ENCODE data around the gene NPPC. TPM values are rescaled to one million over a fixed set of nuclear protein-coding genes. Genes with fewer than 3 reads are reported as not detected.
"Not testable (repeated sequence)": the region's sequence is repeated elsewhere in the genome, so short reads cannot be mapped to it uniquely, and the experiment has no call there.

The NPPC gene
- total RNA-seq, 1 experiment from 2014 or later, result not detected

DNA sequence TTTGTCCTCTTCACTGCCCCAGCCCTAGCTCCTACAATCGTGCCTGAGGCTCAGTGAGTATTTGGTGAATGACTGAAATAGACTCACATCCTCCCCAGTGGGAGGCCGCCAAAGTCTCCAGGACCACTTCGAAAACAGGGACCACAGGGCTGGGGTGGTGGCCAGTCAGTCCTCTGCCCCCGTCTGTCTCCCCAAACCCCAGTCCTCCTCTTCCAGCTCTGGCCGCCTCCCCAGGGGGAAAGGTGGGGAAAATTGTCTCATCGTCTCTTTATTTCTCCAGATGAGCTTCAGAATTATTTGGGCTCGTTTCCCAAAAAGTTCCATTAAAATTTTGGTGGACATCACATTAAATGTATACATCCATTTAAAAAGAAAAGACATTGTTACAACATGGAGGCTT is 43.5 kb downstream of the NPPC start:
- no TSS peak for BruUV-seq (replicated peaks)
- Histone ChIP-seq H3K4me3 (no peak overlapping the region), H3K9me3 (ENCODE audit: insufficient read depth, low read depth) (no peaks in the 10 kb centered on the region), H3K4me1 (replicated peaks; ENCODE audit: insufficient read depth) (peaks cover 27% of the 10 kb centered on the region), H3K79me2 (ENCODE audit: low read depth) (no peaks in the 10 kb centered on the region), H3K27ac (no peak overlapping the region), H3K9me2 (ENCODE audit: insufficient read depth) (no peaks in the 10 kb centered on the region), H3K4me2 (no peak overlapping the region), H3K27me3 (ENCODE audit: insufficient read depth, low read depth) (peaks cover 4% of the 10 kb centered on the region; the same call in 1 of the 2 replicates), H4K20me1 (ENCODE audit: insufficient read depth) (no peaks in the 10 kb centered on the region), H2AFZ (no peak overlapping the region), H3F3A (ENCODE audit: insufficient read depth, low read depth) (0 out of 2 replicates have a peak, but pooled peaks cover 9% of the 10 kb centered on the region), H3K36me3 (ENCODE audit: low read depth) (no peaks in the 10 kb centered on the region)
- POLR2A ChIA-PET (ENCODE audit: unreplicated experiment), result no interaction called here
- intact Hi-C loops (cut with micrococcal nuclease; ENCODE audit: unreplicated experiment), result no loop called here
- no peak for DNase-seq
- CTCF ChIA-PET, result interaction anchor here (0.6 kb wide), 2 partner anchors 63 to 97 kb away, joined by 3 read pairs; partner anchors contain the start of gene COPS7B
- TF ChIP-seq, protein P1, sequence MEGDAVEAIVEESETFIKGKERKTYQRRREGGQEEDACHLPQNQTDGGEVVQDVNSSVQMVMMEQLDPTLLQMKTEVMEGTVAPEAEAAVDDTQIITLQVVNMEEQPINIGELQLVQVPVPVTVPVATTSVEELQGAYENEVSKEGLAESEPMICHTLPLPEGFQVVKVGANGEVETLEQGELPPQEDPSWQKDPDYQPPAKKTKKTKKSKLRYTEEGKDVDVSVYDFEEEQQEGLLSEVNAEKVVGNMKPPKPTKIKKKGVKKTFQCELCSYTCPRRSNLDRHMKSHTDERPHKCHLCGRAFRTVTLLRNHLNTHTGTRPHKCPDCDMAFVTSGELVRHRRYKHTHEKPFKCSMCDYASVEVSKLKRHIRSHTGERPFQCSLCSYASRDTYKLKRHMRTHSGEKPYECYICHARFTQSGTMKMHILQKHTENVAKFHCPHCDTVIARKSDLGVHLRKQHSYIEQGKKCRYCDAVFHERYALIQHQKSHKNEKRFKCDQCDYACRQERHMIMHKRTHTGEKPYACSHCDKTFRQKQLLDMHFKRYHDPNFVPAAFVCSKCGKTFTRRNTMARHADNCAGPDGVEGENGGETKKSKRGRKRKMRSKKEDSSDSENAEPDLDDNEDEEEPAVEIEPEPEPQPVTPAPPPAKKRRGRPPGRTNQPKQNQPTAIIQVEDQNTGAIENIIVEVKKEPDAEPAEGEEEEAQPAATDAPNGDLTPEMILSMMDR (conservative IDR thresholded peaks at IDR 0.05), result no peak
- TF ChIP-seq EZH2 (IDR thresholded peaks at IDR 0.05; ENCODE audit: low read depth), result no peak

DNA sequence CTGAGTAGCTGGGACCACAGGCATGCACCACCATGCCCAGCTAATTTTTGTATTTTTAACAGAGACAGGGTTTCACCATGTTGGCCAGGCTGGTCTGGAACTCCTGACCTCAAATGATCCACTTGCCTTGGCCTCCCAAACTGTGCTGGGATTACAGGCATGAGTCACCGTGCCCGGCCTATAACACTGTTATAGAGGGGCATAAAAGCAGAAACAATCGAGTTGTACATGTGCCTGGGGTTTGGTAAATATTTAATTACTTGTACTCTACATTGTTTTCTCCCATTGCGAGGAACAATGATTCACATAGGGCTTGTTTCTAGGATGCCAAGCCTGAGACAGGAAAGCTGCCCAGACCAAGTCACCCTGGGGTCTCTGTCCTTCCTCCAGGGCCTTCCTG is 45.8 kb downstream of the NPPC start:
- BruUV-seq (replicated peaks); intact Hi-C loops (cut with micrococcal nuclease; ENCODE audit: unreplicated experiment); H3K27ac ChIP-seq: not testable (repeated sequence)

DNA sequence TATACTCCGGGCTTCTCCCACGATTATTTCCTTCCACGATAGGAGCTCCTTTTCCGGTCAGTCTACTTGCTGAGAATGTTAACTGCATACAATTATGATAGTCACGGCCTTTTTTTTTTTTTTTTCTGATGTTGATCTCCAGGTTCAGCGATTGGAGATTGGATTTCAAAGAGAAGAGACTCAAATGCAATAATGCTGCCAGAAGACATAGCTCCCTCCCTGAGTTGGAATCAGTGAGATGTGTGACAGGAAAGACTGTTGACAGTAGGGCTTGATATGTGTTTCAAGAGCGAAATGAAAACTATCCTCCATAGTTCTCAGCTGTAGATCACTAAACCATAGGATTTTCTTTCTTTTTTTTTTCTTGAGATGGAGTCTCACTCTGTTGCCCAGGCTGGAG is 47.0 kb downstream of the NPPC start:
- Histone ChIP-seq H3K27me3 (ENCODE audit: insufficient read depth, low read depth) (no peaks in the 10 kb centered on the region), H2AFZ (no peak overlapping the region), H3K4me3 (no peak overlapping the region), H3K9me3 (ENCODE audit: insufficient read depth, low read depth) (no peaks in the 10 kb centered on the region), H4K20me1 (ENCODE audit: insufficient read depth) (no peaks in the 10 kb centered on the region), H3F3A (ENCODE audit: insufficient read depth, low read depth) (peaks cover 12% of the 10 kb centered on the region; the same call in 1 of the 2 replicates), H3K9me2 (ENCODE audit: insufficient read depth) (no peaks in the 10 kb centered on the region), H3K4me2 (no peak overlapping the region), H3K79me2 (ENCODE audit: low read depth) (no peaks in the 10 kb centered on the region), H3K27ac (no peak overlapping the region), H3K36me3 (ENCODE audit: low read depth) (no peaks in the 10 kb centered on the region), H3K4me1 (replicated peaks; ENCODE audit: insufficient read depth) (peaks cover 29% of the 10 kb centered on the region)
- no TSS peak for BruUV-seq (replicated peaks)
- TF ChIP-seq, protein P1 (conservative IDR thresholded peaks at IDR 0.05), result no peak
- no peak for TF ChIP-seq EZH2 (IDR thresholded peaks at IDR 0.05; ENCODE audit: low read depth)
- DNase-seq, result no peak
- intact Hi-C loops (cut with micrococcal nuclease; ENCODE audit: unreplicated experiment), result no loop called here
- ChIA-PET CTCF (interaction anchor here (0.6 to 0.7 kb wide), 3 partner anchors 16 to 886 kb away, joined by 3 to 6 read pairs (median 6); no protein-coding TSS in a partner anchor), POLR2A (ENCODE audit: unreplicated experiment) (no interaction called here)

More for the DNA sequence above, 45.8 kb downstream of the NPPC start:
- DNase-seq; H3K9me2 ChIP-seq (ENCODE audit: insufficient read depth); H2AFZ ChIP-seq; H3K27me3 ChIP-seq (ENCODE audit: insufficient read depth, low read depth); H4K20me1 ChIP-seq (ENCODE audit: insufficient read depth); H3K36me3 ChIP-seq (ENCODE audit: low read depth); H3K9me3 ChIP-seq (ENCODE audit: insufficient read depth, low read depth); H3K4me3 ChIP-seq; H3K4me2 ChIP-seq; POLR2A ChIA-PET (ENCODE audit: unreplicated experiment); H3K79me2 ChIP-seq (ENCODE audit: low read depth): not testable (repeated sequence)
- Histone ChIP-seq H3F3A (ENCODE audit: insufficient read depth, low read depth) (peaks cover 12% of the 10 kb centered on the region; the same call in 1 of the 2 replicates), H3K4me1 (replicated peaks; ENCODE audit: insufficient read depth) (peaks cover 31% of the 10 kb centered on the region)
- CTCF ChIA-PET, result interaction anchor here (0.6 to 0.7 kb wide), 2 partner anchors 207 to 454 kb away, joined by 3 to 4 read pairs; no protein-coding TSS in a partner anchor

Measured in PC-9 (cell line).